Inferior parietal cortex (tissue), 1 donor: ENCODE results near the gene TESK1.
"Not testable (repeated sequence)": the region's sequence is repeated elsewhere in the genome, so short reads cannot be mapped to it uniquely, and the experiment has no call there.

Experiments used
- DNase-seq: peaks from one replicate; pipeline ENCODE4 v3.0.0-alpha.2; 2016; ENCODE audit errors: extremely low spot score

TESK1 gene

GRCh38 chr9:35615981-35616680 lies 11.1 kb downstream of the TESK1 start:
- no peak for DNase-seq

- DNase-seq, result no peak
Measured at GRCh38 chr9:35616681-35617459, 11.8 kb downstream of the TESK1 start.

DNA sequence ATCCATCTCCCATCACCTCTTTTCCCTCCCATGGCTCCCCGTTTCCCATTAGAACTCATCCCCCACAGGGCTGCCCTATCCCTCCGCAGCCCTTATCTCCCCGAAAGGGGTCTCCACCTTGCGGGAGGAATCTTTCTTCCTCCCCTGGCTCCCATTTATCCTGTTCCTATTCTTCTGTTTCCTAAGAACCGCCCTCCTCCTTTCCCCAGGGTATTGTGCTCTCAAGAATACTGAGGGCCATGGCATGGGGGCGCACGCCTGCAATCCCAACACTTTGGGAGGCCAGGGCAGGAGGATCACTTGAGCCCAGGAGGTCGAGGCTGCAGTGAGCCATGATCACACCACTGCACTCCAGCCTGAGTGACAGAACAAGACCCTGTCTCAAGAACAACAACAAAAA lies 12.5 kb downstream of the TESK1 start:
- DNase-seq, result no peak

DNA sequence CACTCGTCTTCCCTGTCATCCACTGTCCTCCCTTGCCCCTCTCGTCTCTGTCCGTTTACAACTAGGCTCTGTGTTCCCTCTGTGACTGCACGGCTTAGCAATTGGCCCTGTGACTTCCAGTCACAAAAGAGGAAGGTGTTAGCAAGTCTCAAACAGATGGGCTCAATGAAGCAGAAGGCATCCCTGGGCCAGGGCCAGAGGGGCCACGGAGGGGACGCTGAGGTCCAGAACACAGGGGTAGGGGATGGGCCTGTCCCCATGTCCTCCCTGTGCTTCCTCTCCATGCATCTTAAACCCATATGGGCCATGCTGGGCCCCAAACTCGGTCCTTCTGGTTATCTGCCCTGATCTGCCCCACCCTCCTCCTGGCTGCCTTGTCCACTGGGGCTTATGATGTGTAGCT lies 13.3 kb downstream of the TESK1 start, which contains the start of gene CD72:
TSS of gene CD72 (minus strand) at position 89 of the 403 bp plus-strand sequence. CDS start 110 bp downstream, outside the sequence.
- no peak for DNase-seq

GRCh38 chr9:35618854-35619799 lies 14.1 kb downstream of the TESK1 start:
- DNase-seq, result no peak

- no peak for DNase-seq
Measured at GRCh38 chr9:35619800-35620158, 14.7 kb downstream of the TESK1 start.

DNA sequence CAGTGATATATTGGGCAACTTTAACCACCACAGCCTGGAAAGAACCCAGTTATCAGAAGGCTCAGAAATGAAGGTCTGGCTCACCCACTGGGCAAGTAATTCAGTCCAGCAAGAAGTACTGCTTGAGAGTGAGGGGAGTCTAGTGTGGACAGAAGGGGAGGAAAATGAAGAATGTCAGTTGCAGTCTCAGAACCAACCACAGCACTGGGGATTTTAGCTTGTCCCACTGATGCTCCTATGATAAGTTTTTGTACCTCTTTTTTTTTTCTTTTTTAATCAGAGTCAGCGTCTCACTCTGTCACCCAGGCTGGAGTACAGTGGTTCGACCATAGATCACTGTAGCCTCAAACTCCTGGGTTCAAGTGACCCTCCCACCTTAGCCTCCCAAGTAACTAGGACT lies 22.5 kb downstream of the TESK1 start:
- DNase-seq, result no peak

GRCh38 chr9:35628389-35628991 lies 23.4 kb downstream of the TESK1 start:
- DNase-seq, result no peak

GRCh38 chr9:35629597-35629996 lies 24.5 kb downstream of the TESK1 start:
- DNase-seq, result no peak

- no peak for DNase-seq
Measured at GRCh38 chr9:35635730-35636129, 30.7 kb downstream of the TESK1 start.

DNA sequence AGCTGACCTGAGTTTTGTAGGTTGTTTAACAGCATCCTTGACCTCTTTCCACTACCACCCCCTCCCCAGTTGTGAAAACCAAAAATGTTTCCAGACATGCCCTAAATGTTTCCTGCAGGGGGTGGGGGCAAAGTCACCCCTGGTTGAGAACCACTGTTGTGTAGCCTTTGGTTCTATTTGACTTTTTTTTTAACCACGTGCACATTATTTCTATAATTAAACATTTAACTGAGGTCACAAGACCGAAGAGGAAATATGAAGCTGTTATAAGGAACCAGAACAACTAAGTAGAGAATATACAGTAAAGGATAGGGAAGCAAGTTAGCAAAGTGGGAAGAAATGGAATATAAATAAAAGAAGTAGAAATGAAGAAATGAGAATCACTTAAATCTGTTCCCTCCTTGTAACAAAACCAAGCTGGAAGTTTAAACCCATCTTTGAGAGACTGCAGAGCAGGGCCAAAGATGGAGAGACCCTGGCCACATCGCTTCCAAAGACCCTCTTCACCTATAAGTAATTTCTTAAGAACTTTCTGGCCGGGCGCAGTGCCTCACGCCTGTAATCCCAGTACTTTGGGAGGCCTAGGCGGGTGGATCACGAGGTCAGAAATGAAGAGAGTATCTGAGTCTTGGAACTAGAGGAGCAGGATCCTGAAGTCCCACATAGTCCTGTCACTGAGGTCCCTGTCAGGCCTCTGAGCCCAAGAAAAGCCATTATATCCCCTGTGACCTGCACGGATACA lies 31.2 kb downstream of the TESK1 start:
- no peak for DNase-seq

GRCh38 chr9:35636877-35637246 lies 31.8 kb downstream of the TESK1 start:
- not testable (repeated sequence) for DNase-seq

DNA sequence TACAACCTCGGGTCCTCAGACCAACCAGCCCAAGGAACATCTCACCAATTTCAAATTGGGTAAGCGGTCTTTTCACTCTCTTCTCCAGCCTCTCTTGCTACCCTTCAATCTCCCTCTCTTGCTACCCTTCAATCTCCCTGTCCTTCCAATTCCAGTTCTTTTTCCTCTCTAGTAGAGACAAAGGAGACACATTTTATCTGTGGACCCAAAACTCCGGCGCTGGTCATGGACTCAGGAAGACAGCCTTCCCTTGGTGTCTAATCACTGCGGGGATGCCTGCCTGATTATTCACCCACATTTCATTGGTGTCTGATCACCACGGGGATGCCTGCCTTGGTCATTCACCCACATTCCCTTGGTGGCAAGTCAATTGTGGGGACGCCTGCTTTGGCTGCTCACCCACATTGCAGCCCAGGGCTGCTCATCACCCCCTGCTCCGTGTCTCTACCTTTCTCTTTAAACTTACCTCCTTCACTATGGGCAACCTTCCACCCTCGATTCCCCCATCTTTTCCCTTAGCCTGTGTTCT lies 32.4 kb downstream of the TESK1 start:
- DNase-seq, result not testable (repeated sequence)

DNA sequence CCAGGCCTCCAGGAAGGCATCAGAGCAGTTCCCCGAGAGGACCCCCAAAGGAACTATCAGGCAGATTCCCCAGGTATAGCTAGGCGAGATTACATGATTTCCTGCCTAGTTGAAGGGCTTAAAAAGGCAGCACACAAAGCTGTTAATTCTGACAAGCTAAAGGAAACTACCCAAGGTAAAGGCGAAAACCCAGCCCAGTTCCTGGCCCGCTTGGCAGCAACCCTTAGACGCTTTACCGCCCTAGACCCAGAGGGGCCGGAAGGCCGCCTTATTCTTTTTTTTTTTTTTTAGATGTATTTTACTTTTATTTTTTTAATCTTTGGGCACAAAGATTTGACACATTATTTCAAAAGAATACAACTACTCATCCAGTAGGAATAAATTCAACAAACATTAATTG lies 33.7 kb downstream of the TESK1 start:
- not testable (repeated sequence) for DNase-seq

DNA sequence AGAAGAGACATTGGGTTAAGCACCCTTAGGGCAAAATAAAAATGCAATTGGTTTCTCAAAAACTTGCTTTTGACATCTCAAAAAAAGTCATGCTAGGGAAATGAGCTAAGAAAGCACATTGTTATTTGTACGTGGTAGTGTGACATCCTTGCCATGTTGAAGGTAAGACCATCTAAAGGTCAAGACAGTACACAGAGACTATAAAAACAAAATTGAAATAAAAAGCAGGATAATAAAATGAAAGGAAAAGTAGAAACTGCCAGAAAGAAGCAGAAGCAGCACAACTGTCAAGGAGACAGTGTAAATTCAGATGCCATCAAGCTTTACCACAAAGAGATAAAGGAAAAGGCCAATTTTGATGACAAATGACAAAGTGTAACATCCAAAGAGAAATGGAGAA lies 34.2 kb downstream of the TESK1 start:
- DNase-seq, result not testable (repeated sequence)

- no peak for DNase-seq
Measured at GRCh38 chr9:35639631-35640030, 34.6 kb downstream of the TESK1 start.

DNA sequence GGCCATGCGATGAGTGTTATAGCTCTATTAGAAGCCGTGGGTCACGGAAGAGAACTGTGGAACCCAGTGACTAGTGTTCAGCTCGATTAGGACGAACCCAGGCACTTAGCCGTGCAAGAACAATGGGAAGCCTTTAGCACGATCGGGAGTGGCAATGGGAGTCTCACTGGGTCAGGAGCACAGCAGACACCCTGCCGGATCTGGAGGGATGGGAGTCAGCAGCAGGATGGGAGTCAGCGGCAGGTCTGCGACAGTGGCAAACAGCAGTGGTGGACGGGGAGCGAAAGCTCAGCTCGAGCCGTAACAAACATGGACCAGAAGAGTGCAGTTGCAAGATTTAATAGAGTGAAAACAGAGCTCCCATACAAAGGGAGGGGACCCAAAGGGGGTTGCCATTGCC lies 35.4 kb downstream of the TESK1 start:
- DNase-seq, result not testable (repeated sequence)

DNA sequence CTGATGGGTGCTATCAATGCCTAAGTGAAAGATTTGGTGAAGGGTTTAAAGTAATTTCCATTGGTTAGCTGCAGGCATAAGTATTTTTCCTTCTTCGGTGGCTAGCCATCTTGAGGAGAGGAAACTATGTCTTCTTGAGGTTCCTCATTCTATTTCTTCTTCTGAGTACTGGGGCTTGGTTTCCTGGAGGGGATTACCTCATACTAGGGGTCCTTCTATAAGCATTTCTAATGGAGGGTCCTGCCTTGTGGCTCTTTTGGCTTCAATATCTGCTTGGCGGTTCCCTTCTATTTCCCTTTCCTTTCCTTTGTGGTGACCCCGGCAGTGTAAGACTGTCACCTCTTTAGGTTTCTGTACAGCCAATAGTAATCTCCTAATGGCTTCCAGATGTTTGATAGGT lies 36.4 kb downstream of the TESK1 start:
- not testable (repeated sequence) for DNase-seq

DNA sequence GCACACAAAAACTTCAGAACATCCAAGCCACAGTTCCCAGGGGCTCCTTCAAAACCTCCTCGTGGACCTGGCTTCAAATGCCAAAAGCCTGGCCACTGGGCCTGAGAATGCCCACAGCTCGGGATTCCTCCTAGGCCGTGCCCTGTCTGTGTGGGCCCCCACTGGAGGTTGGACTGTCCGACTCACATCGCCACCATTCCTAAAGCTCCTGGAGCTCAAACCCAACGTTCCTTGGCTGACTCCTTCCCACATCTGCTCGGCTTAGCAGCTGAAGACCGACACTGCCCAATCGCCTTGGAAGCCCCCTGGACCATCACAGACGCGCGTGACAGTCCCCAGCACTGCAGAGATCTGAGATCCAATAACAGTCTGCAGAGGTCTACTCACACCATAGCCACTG lies 38.0 kb downstream of the TESK1 start:
- no peak for DNase-seq

DNA sequence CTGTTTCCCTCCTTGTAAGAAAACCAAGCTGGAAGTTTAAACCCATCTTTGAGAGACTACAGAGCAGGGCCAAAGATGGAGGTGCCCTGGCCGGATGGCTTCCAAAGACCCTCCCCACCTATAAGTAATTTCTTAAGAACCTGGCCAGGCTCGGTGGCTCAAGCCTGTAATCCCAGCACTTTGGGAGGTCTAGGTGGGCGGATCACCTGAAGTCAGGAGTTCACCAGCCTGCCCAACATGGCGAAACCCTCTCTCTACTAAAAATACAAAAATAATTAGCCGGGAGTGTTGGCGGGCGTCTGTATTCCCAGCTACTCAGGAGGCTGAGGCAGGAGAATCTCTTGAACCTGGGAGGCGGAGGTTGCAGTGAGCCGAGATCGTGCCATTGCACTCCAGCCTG lies 40.7 kb downstream of the TESK1 start:
- not testable (repeated sequence) for DNase-seq

DNA sequence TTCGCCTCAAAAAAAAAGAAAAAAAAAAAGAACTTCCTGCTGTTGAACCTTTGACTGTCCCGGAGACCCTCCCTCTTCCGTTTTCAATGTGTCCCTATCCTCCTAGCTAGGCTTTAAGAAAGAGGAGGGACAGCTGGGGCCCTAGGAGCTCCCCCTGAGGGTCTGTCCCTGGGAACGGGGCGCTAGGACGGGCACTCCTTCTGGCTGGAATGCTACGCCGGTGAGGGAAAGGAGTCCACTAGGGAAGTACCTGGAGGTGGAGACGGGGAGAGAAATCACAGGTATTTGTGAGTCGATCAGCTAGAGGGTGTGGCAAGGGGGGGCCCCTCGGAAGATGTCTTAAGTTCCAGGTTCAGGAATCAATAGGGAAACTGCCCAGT lies 41.1 kb downstream of the TESK1 start:
- DNase-seq, result peak; percentile 22
